Endothelial cell of umbilical vein (primary cell): ENCODE data around the gene NEMP2. TPM values are rescaled to one million over a fixed set of nuclear protein-coding genes. Genes with fewer than 3 reads are reported as not detected.
"Not testable (repeated sequence)": the region's sequence is repeated elsewhere in the genome, so short reads cannot be mapped to it uniquely, and the experiment has no call there.

Experiments used
- BruUV-seq: library from RNA; stranded (reverse); fragments of 400-500 nt; replicated peaks from 2 replicates; lab custom pipeline; 2021; lab: Mats Ljungman, UMichigan
- CTCF ChIA-PET: fragments of 300-600, 350-600 bp; sonication (Branson Sonifier 250); formaldehyde crosslinking; loops from one replicate; lab custom pipeline; 2021; ENCODE audit warnings: antibody characterized with exemption, inconsistent platforms; lab: Charles Lee
- POLR2A ChIA-PET: fragments of 300-600, 350-600 bp; sonication (Branson Sonifier 250); formaldehyde crosslinking; loops from one replicate; lab custom pipeline; 2021; ENCODE audit warnings: antibody characterized with exemption, inconsistent platforms; lab: Charles Lee
- DNase-seq: peaks from one replicate; pipeline ENCODE4 v3.0.0-alpha.2; 2011; ENCODE audit warnings: low read depth, low spot score
- FAIRE-seq: peaks from 2 replicates; lab custom pipeline; 2011; peaks lifted over from hg19 to GRCh38; lab: Jason Lieb, UNC
- H2AFZ ChIP-seq: 2 replicates; pipeline ENCODE4 v1.6.0; 2012; ENCODE audit warnings: low read depth, low read length, control low read depth, inconsistent platforms
- H3K27ac ChIP-seq: 2 replicates; pipeline ENCODE4 v1.5.1; 2011; ENCODE audit warnings: low read depth, mild to moderate bottlenecking, control low read depth, low read length, moderate library complexity; ENCODE audit not compliant: insufficient read depth
- H3K27me3 ChIP-seq, 2 experiments: 2 replicates each; pipeline versions ENCODE4 v1.6.0 to v1.6.1; 2011; ENCODE audit warnings: low read length in 2 of 2, mixed read lengths in 1 of 2; ENCODE audit not compliant: control insufficient read depth in 2 of 2, insufficient read depth in 2 of 2
- H3K36me3 ChIP-seq, 2 experiments: 2 replicates in 1 of 2; 3 replicates in 1 of 2; pipeline ENCODE4 v1.5.1; 2011; ENCODE audit warnings: low read length in 2 of 2, mild to moderate bottlenecking in 1 of 2, moderate library complexity in 1 of 2; ENCODE audit not compliant: control insufficient read depth in 2 of 2, insufficient read depth in 2 of 2; ENCODE audit errors: extremely low read depth in 1 of 2
- H3K4me1 ChIP-seq: 3 replicates; pipeline ENCODE4 v1.5.1; 2011; ENCODE audit warnings: mild to moderate bottlenecking, low read length; ENCODE audit not compliant: control insufficient read depth, insufficient read depth; ENCODE audit errors: extremely low read depth
- H3K4me2 ChIP-seq: 2 replicates; pipeline ENCODE4 v1.6.1; 2011; ENCODE audit warnings: low read length, control low read depth, mixed read lengths; ENCODE audit not compliant: insufficient read depth
- H3K4me3 ChIP-seq, 3 experiments: fragments of 200-600 bp in 1 of 3; sonication (generic), shearing (Covaris generic) in 1 of 3; replicated peaks in 1 of 3; 2 replicates each; pipeline ENCODE4 v1.5.1; 2011 to 2016; ENCODE audit warnings: control low read depth in 3 of 3, low read length in 3 of 3, mild to moderate bottlenecking in 2 of 3, inconsistent platforms in 1 of 3, low read depth in 1 of 3, moderate library complexity in 1 of 3; ENCODE audit not compliant: insufficient read depth in 1 of 3
- H3K79me2 ChIP-seq: 2 replicates; pipeline ENCODE4 v1.6.0; 2012; ENCODE audit warnings: low read length, inconsistent platforms; ENCODE audit not compliant: control insufficient read depth, insufficient read depth
- H3K9ac ChIP-seq: replicated peaks from 2 replicates; pipeline ENCODE3; 2011; ENCODE audit warnings: low read length, control low read depth; ENCODE audit not compliant: insufficient read depth; ENCODE audit errors: extremely low read depth
- H3K9me1 ChIP-seq: replicated peaks from 3 replicates; pipeline ENCODE4 v1.6.0; 2011; ENCODE audit warnings: mild to moderate bottlenecking, low read length; ENCODE audit not compliant: control insufficient read depth, insufficient read depth; ENCODE audit errors: extremely low read depth
- H3K9me3 ChIP-seq: replicated peaks from 2 replicates; pipeline ENCODE4 v1.5.1; 2012; ENCODE audit warnings: low read length, inconsistent platforms; ENCODE audit not compliant: control insufficient read depth, insufficient read depth
- H4K20me1 ChIP-seq: replicated peaks from 2 replicates; pipeline ENCODE3; 2011; ENCODE audit warnings: mild to moderate bottlenecking, low read length; ENCODE audit not compliant: control insufficient read depth, insufficient read depth; ENCODE audit errors: extremely low read depth
- CTCF ChIP-seq, 2 donors: IDR thresholded peaks; 1 replicate in 1 of 2; 2 replicates in 1 of 2; pipeline ENCODE4 v1.5.1; 2011; ENCODE audit warnings: low read length in 2 of 2, mild to moderate bottlenecking in 2 of 2, moderate library complexity in 2 of 2, control low read depth in 1 of 2, inconsistent platforms in 1 of 2, low read depth in 1 of 2; ENCODE audit not compliant: insufficient read depth in 1 of 2; ENCODE audit errors: extremely low read depth in 1 of 2
- POLR2A ChIP-seq: IDR thresholded peaks from 2 replicates; pipeline ENCODE4 v1.6.1; 2012; ENCODE audit warnings: low read depth, mild to moderate bottlenecking, control low read depth, low read length
- dilution Hi-C: fragments of 300-500 bp; cut with MboI; formaldehyde crosslinking; loops from one replicate; pipeline ENCODE4 v1.15.0; 2019; ENCODE audit warnings: low sequenced_read_pairs; ENCODE audit not compliant: extremely low pct_ligation_motif_present
- intact Hi-C: fragments of 100-400 bp; cut with micrococcal nuclease; formaldehyde crosslinking; loops from one replicate; pipeline ENCODE4 v1.10.0; 2022
- polyA plus RNA-seq, 4 experiments: library from polyadenylated mRNA; depleted of rRNA in 3 of 4; stranded (reverse) in 3 of 4; unstranded in 1 of 4; fragments of >200 nt; gene quantifications; 2 replicates each; pipeline versions ENCODE4 v1.2.1 to v1.2.3, GENCODE V29; 2011 to 2012; ENCODE audit warnings: missing spikeins in 1 of 4
- total RNA-seq: library from RNA; stranded (reverse); gene quantifications from 2 replicates; pipeline ENCODE4 v1.2.3, GENCODE V29; 2021

The NEMP2 gene
- total and polyA plus RNA-seq, 2 donors (not counting 3 experiments of a cell fraction or from before 2014, with no cell fraction given) = 3.1 to 8.4 TPM

DNA sequence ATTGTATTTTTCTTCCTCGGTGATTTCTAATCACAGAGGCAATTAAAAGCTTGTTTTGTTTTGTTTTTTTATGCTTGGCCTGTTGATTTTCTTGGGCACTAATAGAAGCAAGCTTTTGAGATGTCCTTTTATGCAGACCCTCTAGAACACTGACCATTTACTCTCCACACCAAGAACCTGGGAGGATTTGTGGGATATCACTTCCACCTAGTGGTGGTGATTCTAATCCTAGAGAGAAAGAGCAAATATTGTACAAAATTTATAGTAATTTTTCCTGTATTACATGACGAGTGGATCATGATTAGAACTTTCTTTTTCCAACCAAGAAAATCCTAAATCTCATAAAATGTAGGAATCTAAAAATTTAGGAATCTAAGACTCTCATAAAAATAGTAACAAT lies 23.4 kb downstream of the NEMP2 start:
- no peaks in the 10 kb centered on the region for H3K9me1 ChIP-seq
- dilution Hi-C loops (no loop called here), intact Hi-C loops (loop anchor here (1.0 to 5.0 kb wide), 5 partner anchors 128 to 422 kb away; no protein-coding TSS in a partner anchor)
- FAIRE-seq = peak; percentile 44
- no peak overlapping the region for H3K9ac ChIP-seq
- ChIA-PET POLR2A (no interaction called here), CTCF (interaction anchor here (0.5 to 4.4 kb wide), 14 partner anchors 10 to 712 kb away, joined by 3 to 35 read pairs (median 4); partner anchors contain the start of gene HIBCH)
- H3K79me2 ChIP-seq = no peaks in the 10 kb centered on the region
- no peaks in the 10 kb centered on the region for H4K20me1 ChIP-seq
- H3K4me1 ChIP-seq = no peaks in the 10 kb centered on the region
- H3K27me3 ChIP-seq = no peaks in the 10 kb centered on the region
- DNase-seq = peak; percentile 65
- BruUV-seq = no TSS peak
- H3K9me3 ChIP-seq = no peaks in the 10 kb centered on the region
- no peak for TF ChIP-seq POLR2A
- TF ChIP-seq CTCF (IDR thresholded peaks at IDR 0.05; ENCODE audit: extremely low read depth in 1 of 2, insufficient read depth in 1 of 2, low read depth in 1 of 2, low read length in 2 of 2) = peak; percentile 20 to 30
- H3K4me3 ChIP-seq = no peak overlapping the region
- no peak overlapping the region for H3K27ac ChIP-seq
- H3K36me3 ChIP-seq = no peaks in the 10 kb centered on the region
- H3K4me2 ChIP-seq = no peak overlapping the region
- no peak overlapping the region for H2AFZ ChIP-seq

GRCh38 chr2:190509895-190510294 lies 24.6 kb downstream of the NEMP2 start:
- POLR2A ChIA-PET, H3K36me3 ChIP-seq, H3K9me3 ChIP-seq, H4K20me1 ChIP-seq, H3K27me3 ChIP-seq, H2AFZ ChIP-seq, H3K4me2 ChIP-seq, dilution Hi-C loops, FAIRE-seq, H3K9me1 ChIP-seq, BruUV-seq, H3K9ac ChIP-seq, H3K27ac ChIP-seq, H3K79me2 ChIP-seq, H3K4me1 ChIP-seq, DNase-seq, H3K4me3 ChIP-seq: not testable (repeated sequence)
- CTCF ChIA-PET = interaction anchor here (0.9 to 4.4 kb wide), 4 partner anchors 128 to 253 kb away, joined by 3 to 35 read pairs (median 18); partner anchors contain the start of gene HIBCH
- intact Hi-C loops = loop anchor here (2.0 to 5.0 kb wide), 2 partner anchors 181 to 292 kb away; no protein-coding TSS in a partner anchor
